Lower lobe of right lung (tissue), 2 donors: Measurements from ENCODE around the gene SLC16A13. TPM values are rescaled to one million over a fixed set of nuclear protein-coding genes. Genes with fewer than 3 reads are reported as not detected.
A peak's percentile ranks its signal among the peaks of the same experiment; 100 is the strongest.

Experiments
- ATAC-seq, 2 donors: fragments of 200-7000 bp; cut with Tn5 transposase; one replicate each; pipeline ENCODE4 v1.9.1; 2020 to 2022; ENCODE audit warnings: mild to moderate bottlenecking in 2 of 2, moderate library complexity in 2 of 2
- DNase-seq: peaks from one replicate; pipeline ENCODE4 v3.0.0-alpha.2; 2020
- H3K27ac ChIP-seq: fragments of 200-600 bp; one replicate; pipeline ENCODE4 v1.8.0; 2022
- H3K27me3 ChIP-seq: fragments of 200-600 bp; one replicate; pipeline ENCODE4 v1.8.0; 2022; ENCODE audit warnings: low read depth
- H3K36me3 ChIP-seq: fragments of 200-600 bp; one replicate; pipeline ENCODE4 v1.8.0; 2022; ENCODE audit warnings: mild to moderate bottlenecking
- H3K4me1 ChIP-seq: fragments of 200-600 bp; one replicate; pipeline ENCODE4 v1.8.0; 2022
- H3K4me3 ChIP-seq: fragments of 200-600 bp; one replicate; pipeline ENCODE4 v1.8.0; 2022; ENCODE audit warnings: mild to moderate bottlenecking
- H3K9me3 ChIP-seq: fragments of 200-600 bp; one replicate; pipeline ENCODE4 v1.8.0; 2022
- CTCF ChIP-seq: fragments of 200-600 bp; IDR thresholded peaks from one replicate; pipeline ENCODE4 v1.8.0; 2022; ENCODE audit warnings: antibody characterized with exemption, mild to moderate bottlenecking
- intact Hi-C: fragments of 100-400 bp; cut with DNase I; formaldehyde crosslinking; loops from one replicate; pipeline ENCODE4 v1.11.0; 2022
- total RNA-seq: library from RNA; stranded (reverse); fragmentation: NEBNext Ultra II Directional; extraction: Animal tissue kit (Norgen Biotek cat#: 25700); gene quantifications from one replicate; pipeline ENCODE4 v1.2.1, GENCODE V29; 2021
- donor health status: DM: no; HTN: yes; CAD: no; lungs with severe emphysema.

Gene SLC16A13
- total RNA-seq, 1 donor from 2014 or later, result 9.9 TPM

GRCh38 chr17:7023576-7024401 is 12.0 kb upstream of the SLC16A13 start:
- no peaks in the 10 kb centered on the region for H3K36me3 ChIP-seq
- peak overlapping the region; percentile 59 for H3K4me3 ChIP-seq
- no peaks in the 10 kb centered on the region for H3K9me3 ChIP-seq
- peak; percentile 96 for DNase-seq
- ATAC-seq, result peak; percentile 84 to 86
- TF ChIP-seq CTCF, result no peak
- no peaks in the 10 kb centered on the region for H3K27me3 ChIP-seq
- peaks cover 62% of the 10 kb centered on the region for H3K4me1 ChIP-seq
- intact Hi-C loops, result no loop called here
- peak overlapping the region; percentile 93 for H3K27ac ChIP-seq

- DNase-seq (no peak), ATAC-seq (no peak)
- intact Hi-C loops, result no loop called here
- H3K4me3 ChIP-seq, result peak overlapping the region; percentile 59
- peaks cover 66% of the 10 kb centered on the region for H3K4me1 ChIP-seq
- no peak for TF ChIP-seq CTCF
- H3K27me3 ChIP-seq, result no peaks in the 10 kb centered on the region
- no peaks in the 10 kb centered on the region for H3K9me3 ChIP-seq
- H3K36me3 ChIP-seq, result no peaks in the 10 kb centered on the region
- H3K27ac ChIP-seq, result no peak overlapping the region
Observed at GRCh38 chr17:7024402-7024785, 11.4 kb upstream of the SLC16A13 start.

- DNase-seq (no peak), ATAC-seq (no peak)
- H3K36me3 ChIP-seq, result no peaks in the 10 kb centered on the region
- peak overlapping the region; percentile 59 for H3K4me3 ChIP-seq
- no peaks in the 10 kb centered on the region for H3K27me3 ChIP-seq
- no peak for TF ChIP-seq CTCF
- intact Hi-C loops, result no loop called here
- H3K4me1 ChIP-seq, result peaks cover 68% of the 10 kb centered on the region
- H3K9me3 ChIP-seq, result no peaks in the 10 kb centered on the region
- no peak overlapping the region for H3K27ac ChIP-seq
Observed at GRCh38 chr17:7025245-7025644, 10.6 kb upstream of the SLC16A13 start.

GRCh38 chr17:7026471-7027115 is 9.2 kb upstream of the SLC16A13 start:
- no peak overlapping the region for H3K4me3 ChIP-seq
- H3K27ac ChIP-seq, result peak overlapping the region; percentile 53
- DNase-seq, result no peak

GRCh38 chr17:7027335-7027734 is 8.5 kb upstream of the SLC16A13 start:
- intact Hi-C loops, result no loop called here

More at GRCh38 chr17:7026471-7027115, 9.2 kb upstream of the SLC16A13 start:
- Histone ChIP-seq H3K4me1 (peaks cover 56% of the 10 kb centered on the region), H3K9me3 (no peaks in the 10 kb centered on the region), H3K36me3 (no peaks in the 10 kb centered on the region), H3K27me3 (no peaks in the 10 kb centered on the region)
- intact Hi-C loops, result no loop called here
- no peak for TF ChIP-seq CTCF
- ATAC-seq, result no peak

More at GRCh38 chr17:7027335-7027734, 8.5 kb upstream of the SLC16A13 start:
- Histone ChIP-seq H3K4me1 (peaks cover 48% of the 10 kb centered on the region), H3K27me3 (no peaks in the 10 kb centered on the region), H3K36me3 (no peaks in the 10 kb centered on the region), H3K27ac (peak overlapping the region; percentile 53), H3K4me3 (no peak overlapping the region), H3K9me3 (no peaks in the 10 kb centered on the region)
- no peak for TF ChIP-seq CTCF
- DNase-seq (no peak), ATAC-seq (no peak)
